Right lobe of liver (tissue), 6 donors: Measurements from ENCODE around the gene IRF8. TPM values are rescaled to one million over a fixed set of nuclear protein-coding genes. Genes with fewer than 3 reads are reported as not detected.
A peak's percentile ranks its signal among the peaks of the same experiment; 100 is the strongest.

ENCODE experiments used
- ATAC-seq, 4 donors: fragments of 200-7000 bp; cut with Tn5 transposase; one replicate each; pipeline ENCODE4 v1.9.1; 2020; ENCODE audit warnings: mild to moderate bottlenecking in 4 of 4, moderate library complexity in 4 of 4
- DNase-seq, 3 donors: peaks; one replicate each; pipeline ENCODE4 v3.0.0-alpha.2; 2020
- H3K27ac ChIP-seq, 3 donors: fragments of 200-600 bp; one replicate each; pipeline ENCODE4 v1.8.0; 2022
- H3K27me3 ChIP-seq, 2 donors: fragments of 200-600 bp; one replicate each; pipeline ENCODE4 v1.8.0; 2022
- H3K36me3 ChIP-seq, 4 donors: fragments of 200-600 bp; sonication (generic) in 1 of 4; one replicate each; pipeline versions ENCODE4 v1.5.1 to v1.8.0; 2017 to 2022; ENCODE audit warnings: control low read depth in 1 of 4
- H3K4me1 ChIP-seq, 4 donors: fragments of 200-600 bp; sonication (generic) in 1 of 4; one replicate each; pipeline versions ENCODE4 v1.5.1 to v1.8.0; 2017 to 2022; ENCODE audit warnings: control low read depth in 1 of 4
- H3K4me3 ChIP-seq, 3 donors: fragments of 200-600 bp; one replicate each; pipeline ENCODE4 v1.8.0; 2022
- H3K9me3 ChIP-seq, 4 donors: fragments of 200-600 bp; sonication (generic) in 1 of 4; one replicate each; pipeline versions ENCODE4 v1.5.1 to v1.8.0; 2017 to 2022; ENCODE audit warnings: control low read depth in 1 of 4
- CTCF ChIP-seq, 4 donors: fragments of 200-600 bp in 3 of 4; fragments of 450-650 bp in 1 of 4; IDR thresholded peaks; one replicate each; pipeline versions ENCODE4 v1.5.1 to v1.8.0; 2016 to 2022; ENCODE audit warnings: antibody characterized with exemption in 4 of 4, mild to moderate bottlenecking in 2 of 4
- POLR2A ChIP-seq: fragments of 450-650 bp; IDR thresholded peaks from one replicate; pipeline ENCODE4 v1.6.1; 2017; ENCODE audit warnings: antibody characterized with exemption, mild to moderate bottlenecking
- WGBS: methylation state at CpG from one replicate; pipeline ENCODE4 v1.1.6; 2018; ENCODE audit warnings: low coverage, low lambda C conversion rate; ENCODE audit not compliant: insufficient coverage; ENCODE audit errors: missing lambda C conversion rate; 5-methylcytosine and 5-hydroxymethylcytosine counted together
- intact Hi-C, 2 donors: fragments of 100-400 bp; cut with DNase I; formaldehyde crosslinking; loops; one replicate each; pipeline versions ENCODE4 v1.11.2 to v1.14.1; 2022
- total RNA-seq, 6 experiments: library from RNA; depleted of rRNA in 2 of 6; stranded (reverse); fragments of >200 nt in 2 of 6; fragmentation: NEBNext Ultra II Directional in 3 of 6; extraction: Animal tissue kit (Norgen Biotek cat#: 25700) in 3 of 6; gene quantifications; one replicate each; pipeline versions ENCODE4 v1.1.0 to v1.2.4, GENCODE V29; 2016 to 2023
- donor health status: DM: no; HTN: yes; CAD: no.
- donor health status: DM: no; HTN: no; CAD: no.
- donor health status: DM: no; HTN: no; CAD: no.
- donor health status: DM: no; HTN: yes; CAD: no.
- donor health status: DM: no; HTN: yes; CAD: no.

The IRF8 gene
- total RNA-seq, 6 experiments from 2014 or later = 4.8 to 19.6 (median 14.6) TPM

GRCh38 chr16:85961988-85962915, 63.3 kb downstream of the IRF8 start:
- Histone ChIP-seq H3K27ac (no peak overlapping the region), H3K36me3 (no peaks in the 10 kb centered on the region), H3K4me1 (peaks cover 0 to 4% (median 0%) of the 10 kb centered on the region in 4 donors), H3K27me3 (no peaks in the 10 kb centered on the region), H3K4me3 (no peak overlapping the region), H3K9me3 (no peaks in the 10 kb centered on the region)
- DNase-seq (peak in 1 of 3 donors; percentile 48), ATAC-seq (no peak)
- WGBS = 68% methylated on average over 9 of the region's 22 CpGs
- intact Hi-C loops = no loop called here
- peak in 1 of 4 donors; percentile 5 for TF ChIP-seq CTCF (IDR thresholded peaks at IDR 0.05)
- no peak for TF ChIP-seq POLR2A

GRCh38 chr16:85963753-85964285, 64.9 kb downstream of the IRF8 start:
- peaks cover 0 to 4% (median 0%) of the 10 kb centered on the region in 4 donors for H3K4me1 ChIP-seq
- WGBS = 45% methylated on average over 10 of the region's 10 CpGs
- ATAC-seq (peak; percentile 29 to 60 (median 42)), DNase-seq (peak in 1 of 3 donors; percentile 45)
- no peaks in the 10 kb centered on the region for H3K9me3 ChIP-seq
- TF ChIP-seq POLR2A = no peak
- no peak for TF ChIP-seq CTCF (IDR thresholded peaks at IDR 0.05)
- intact Hi-C loops = no loop called here
- H3K27ac ChIP-seq = no peak overlapping the region
- H3K4me3 ChIP-seq = no peak overlapping the region
- no peaks in the 10 kb centered on the region for H3K27me3 ChIP-seq
- no peaks in the 10 kb centered on the region for H3K36me3 ChIP-seq

GRCh38 chr16:85965125-85965524, 66.2 kb downstream of the IRF8 start:
- WGBS = 84% methylated on average over 7 of the region's 7 CpGs

GRCh38 chr16:85967111-85967510, 68.1 kb downstream of the IRF8 start:
- no peak for DNase-seq
- Histone ChIP-seq H3K4me3 (no peak overlapping the region), H3K36me3 (no peaks in the 10 kb centered on the region), H3K9me3 (no peaks in the 10 kb centered on the region), H3K27me3 (no peaks in the 10 kb centered on the region), H3K4me1 (peaks cover 0 to 4% (median 0%) of the 10 kb centered on the region in 4 donors), H3K27ac (no peak overlapping the region)
- ATAC-seq = peak in 3 of 4 donors; percentile 30 to 63 (median 34)
- TF ChIP-seq CTCF (IDR thresholded peaks at IDR 0.05) (no peak), POLR2A (no peak)
- 48% methylated on average over 2 of the region's 2 CpGs for WGBS
- intact Hi-C loops = no loop called here

More at GRCh38 chr16:85965125-85965524, 66.2 kb downstream of the IRF8 start:
- H3K36me3 ChIP-seq = no peaks in the 10 kb centered on the region
- DNase-seq (peak in 1 of 3 donors; percentile 5), ATAC-seq (no peak)
- H3K9me3 ChIP-seq = no peaks in the 10 kb centered on the region
- no peaks in the 10 kb centered on the region for H3K27me3 ChIP-seq
- intact Hi-C loops = no loop called here
- no peak for TF ChIP-seq POLR2A
- TF ChIP-seq CTCF (IDR thresholded peaks at IDR 0.05) = no peak
- H3K4me3 ChIP-seq = no peak overlapping the region
- H3K27ac ChIP-seq = no peak overlapping the region
- H3K4me1 ChIP-seq = peaks cover 0 to 4% (median 0%) of the 10 kb centered on the region in 4 donors
